HG03354 (cell line): ENCODE results near the gene C2orf42.
"Not testable (repeated sequence)": the region's sequence is repeated elsewhere in the genome, so short reads cannot be mapped to it uniquely, and the experiment has no call there.

Source experiments
- ATAC-seq: cut with Tn5 transposase; IDR thresholded peaks from one replicate; pipeline ENCODE4 v1.9.1; 2021; ENCODE audit warnings: mild to moderate bottlenecking; ENCODE audit not compliant: unreplicated experiment, poor library complexity, severe bottlenecking

The C2orf42 gene

GRCh38 chr2:70181363-70181956 lies 9.4 kb downstream of the C2orf42 start:
- no peak for ATAC-seq

GRCh38 chr2:70173520-70173919 lies 17.3 kb downstream of the C2orf42 start:
- ATAC-seq, result no peak

GRCh38 chr2:70169654-70170245 lies 21.1 kb downstream of the C2orf42 start:
- ATAC-seq, result not testable (repeated sequence)

- ATAC-seq, result peak; percentile 81
Observed at GRCh38 chr2:70161069-70161534, 29.7 kb downstream of the C2orf42 start.

- no peak for ATAC-seq
Observed at GRCh38 chr2:70160545-70160944, 30.3 kb downstream of the C2orf42 start.

GRCh38 chr2:70149130-70149686 lies 41.6 kb downstream of the C2orf42 start:
- ATAC-seq, result not testable (repeated sequence)

- ATAC-seq, result not testable (repeated sequence)
Observed at GRCh38 chr2:70148211-70148760, 42.5 kb downstream of the C2orf42 start.

- no peak for ATAC-seq
Observed at GRCh38 chr2:70145851-70146739, 44.7 kb downstream of the C2orf42 start.

GRCh38 chr2:70145144-70145490 lies 45.7 kb downstream of the C2orf42 start:
- no peak for ATAC-seq

GRCh38 chr2:70144443-70145143 lies 46.2 kb downstream of the C2orf42 start:
- ATAC-seq, result no peak

GRCh38 chr2:70143314-70144150 lies 47.3 kb downstream of the C2orf42 start:
- ATAC-seq, result no peak

GRCh38 chr2:70142590-70143313 lies 48.1 kb downstream of the C2orf42 start:
- peak; percentile 76 for ATAC-seq

GRCh38 chr2:70141902-70142589 lies 48.8 kb downstream of the C2orf42 start:
- peak; percentile 27 for ATAC-seq

- ATAC-seq, result peak; percentile 45
Observed at GRCh38 chr2:70141212-70141901, 49.5 kb downstream of the C2orf42 start.

- ATAC-seq, result no peak
Observed at GRCh38 chr2:70140791-70141211, 50.0 kb downstream of the C2orf42 start.

GRCh38 chr2:70134323-70134983 lies 56.4 kb downstream of the C2orf42 start:
- not testable (repeated sequence) for ATAC-seq
